IMR-90 (cell line): Measurements from ENCODE around the gene SLAMF8. TPM values are rescaled to one million over a fixed set of nuclear protein-coding genes. Genes with fewer than 3 reads are reported as not detected.

ENCODE experiments used
- ATAC-seq: fragments of 200-7000 bp; cut with Tn5 transposase; 2 replicates; pipeline ENCODE4 v1.9.1; 2020; ENCODE audit warnings: low read depth, mild to moderate bottlenecking, moderate library complexity
- BruUV-seq: library from RNA; stranded (reverse); fragments of 400-500 nt; replicated peaks from 2 replicates; lab custom pipeline; 2021; lab: Mats Ljungman, UMichigan
- CTCF ChIA-PET: fragments of 300-600 bp; formaldehyde crosslinking; extraction: SDS; loops from one replicate; lab custom pipeline; 2021; ENCODE audit warnings: antibody characterized with exemption; lab: Yijun Ruan, JAX
- POLR2A ChIA-PET: fragments of 300-600 bp; sonication (Branson Sonifier 250); formaldehyde crosslinking; loops from one replicate; lab custom pipeline; 2022; ENCODE audit warnings: antibody characterized with exemption; ENCODE audit not compliant: unreplicated experiment; lab: Charles Lee
- DNase-seq: peaks from one replicate; pipeline ENCODE4 v3.0.0; 2013
- H2AFZ ChIP-seq: replicated peaks from 2 replicates; pipeline ENCODE3; 2013; ENCODE audit warnings: low read length, mild to moderate bottlenecking; ENCODE audit not compliant: poor library complexity
- H2AK5ac ChIP-seq: 2 replicates; pipeline ENCODE4 v1.6.1; 2013; ENCODE audit warnings: low read depth, low read length, inconsistent platforms
- H2AK9ac ChIP-seq: replicated peaks from 2 replicates; pipeline ENCODE3; 2013; ENCODE audit warnings: mild to moderate bottlenecking, low read depth, low read length, moderate library complexity; ENCODE audit not compliant: poor library complexity
- H2BK120ac ChIP-seq: 2 replicates; pipeline ENCODE4 v1.6.1; 2013; ENCODE audit warnings: low read depth, low read length, inconsistent platforms
- H2BK15ac ChIP-seq: 3 replicates; pipeline ENCODE4 v1.6.1; 2013; ENCODE audit warnings: low read depth, low read length, inconsistent platforms
- H2BK20ac ChIP-seq: 2 replicates; pipeline ENCODE4 v1.6.1; 2013; ENCODE audit warnings: low read depth, mild to moderate bottlenecking, inconsistent platforms, low read length, moderate library complexity
- H2BK5ac ChIP-seq: 2 replicates; pipeline ENCODE4 v1.6.1; 2013; ENCODE audit warnings: mild to moderate bottlenecking, low read depth, low read length, inconsistent platforms; ENCODE audit not compliant: poor library complexity, severe bottlenecking
- H3K14ac ChIP-seq: replicated peaks from 2 replicates; pipeline ENCODE4 v1.6.1; 2013; ENCODE audit warnings: low read depth, low read length, inconsistent platforms
- H3K18ac ChIP-seq: 2 replicates; pipeline ENCODE4 v1.6.1; 2013; ENCODE audit warnings: low read depth, low read length, control low read depth
- H3K23ac ChIP-seq: 2 replicates; pipeline ENCODE4 v1.6.1; 2013; ENCODE audit warnings: low read depth, low read length, inconsistent platforms
- H3K27ac ChIP-seq: 2 replicates; pipeline ENCODE4 v1.5.1; 2013; ENCODE audit warnings: mild to moderate bottlenecking, control low read depth, low read length; ENCODE audit not compliant: insufficient read depth
- H3K27me3 ChIP-seq: 2 replicates; pipeline ENCODE4 v1.6.1; 2013; ENCODE audit warnings: low read length; ENCODE audit not compliant: control insufficient read depth, insufficient read depth
- H3K36me3 ChIP-seq: 2 replicates; pipeline ENCODE4 v1.6.1; 2013; ENCODE audit warnings: low read length, mixed read lengths; ENCODE audit not compliant: control insufficient read depth, insufficient read depth
- H3K4ac ChIP-seq: 2 replicates; pipeline ENCODE4 v1.6.1; 2013; ENCODE audit warnings: low read depth, low read length, inconsistent platforms
- H3K4me1 ChIP-seq: 2 replicates; pipeline ENCODE4 v1.6.1; 2013; ENCODE audit warnings: low read length, mixed read lengths; ENCODE audit not compliant: control insufficient read depth, insufficient read depth
- H3K4me2 ChIP-seq: 2 replicates; pipeline ENCODE4 v1.6.1; 2013; ENCODE audit warnings: low read depth, mild to moderate bottlenecking, control low read depth, low read length, moderate library complexity
- H3K4me3 ChIP-seq: 2 replicates; pipeline ENCODE4 v1.5.1; 2013; ENCODE audit warnings: low read depth, mild to moderate bottlenecking, control low read depth, low read length, moderate library complexity; ENCODE audit not compliant: insufficient read depth
- H3K56ac ChIP-seq: 2 replicates; pipeline ENCODE4 v1.6.1; 2013; ENCODE audit warnings: low read length, inconsistent platforms; ENCODE audit not compliant: insufficient read depth; ENCODE audit errors: extremely low read depth
- H3K79me1 ChIP-seq, 2 experiments: 2 replicates each; pipeline ENCODE4 v1.6.1; 2013; ENCODE audit warnings: low read length in 2 of 2, inconsistent platforms in 1 of 2, low read depth in 1 of 2
- H3K9ac ChIP-seq: 2 replicates; pipeline ENCODE4 v1.6.1; 2013; ENCODE audit warnings: low read depth, low read length, control low read depth
- H3K9me1 ChIP-seq: 2 replicates; pipeline ENCODE4 v1.6.1; 2013; ENCODE audit warnings: low read length, inconsistent platforms; ENCODE audit not compliant: insufficient read depth
- H3K9me3 ChIP-seq: 2 replicates; pipeline ENCODE4 v1.6.1; 2013; ENCODE audit warnings: low read length; ENCODE audit not compliant: control insufficient read depth, insufficient read depth
- H4K20me1 ChIP-seq: 2 replicates; pipeline ENCODE4 v1.6.1; 2013; ENCODE audit warnings: low read length, inconsistent platforms; ENCODE audit not compliant: insufficient read depth
- H4K5ac ChIP-seq: 2 replicates; pipeline ENCODE4 v1.6.1; 2013; ENCODE audit warnings: mild to moderate bottlenecking, low read depth, low read length, control low read depth
- H4K8ac ChIP-seq, 2 experiments: 2 replicates each; pipeline ENCODE4 v1.6.1; 2013; ENCODE audit warnings: low read depth in 2 of 2, low read length in 2 of 2, control low read depth in 1 of 2, inconsistent platforms in 1 of 2
- H4K91ac ChIP-seq: 2 replicates; pipeline ENCODE4 v1.6.1; 2013; ENCODE audit warnings: low read depth, low read length, inconsistent platforms; ENCODE audit not compliant: insufficient read depth
- BHLHE40 ChIP-seq: fragments of 150-350 bp; IDR thresholded peaks from 2 replicates; pipeline ENCODE4 v1.6.1; 2016; ENCODE audit warnings: mild to moderate bottlenecking, low read depth, low read length
- CHD1 ChIP-seq: IDR thresholded peaks from 2 replicates; pipeline ENCODE4 v1.6.1; 2012; ENCODE audit warnings: low read depth, low read length, improper control_type of control experiment
- FOS ChIP-seq: fragments of 150-350 bp; IDR thresholded peaks from 2 replicates; pipeline ENCODE4 v1.6.1; 2016; ENCODE audit warnings: low read depth, low read length
- MAFK ChIP-seq: IDR thresholded peaks from 2 replicates; pipeline ENCODE4 v1.6.1; 2012; ENCODE audit warnings: low read depth, low read length, improper control_type of control experiment
- MAZ ChIP-seq: IDR thresholded peaks from 2 replicates; pipeline ENCODE4 v1.6.1; 2012; ENCODE audit warnings: low read depth, mild to moderate bottlenecking, low read length, improper control_type of control experiment, moderate library complexity, borderline replicate concordance
- MXI1 ChIP-seq: IDR thresholded peaks from 2 replicates; pipeline ENCODE4 v1.6.1; 2012; ENCODE audit warnings: low read depth, mild to moderate bottlenecking, low read length, moderate library complexity, borderline replicate concordance
- NFE2L2 ChIP-seq: fragments of 150-350 bp; IDR thresholded peaks from 2 replicates; pipeline ENCODE4 v1.6.1; 2016; ENCODE audit warnings: low read depth, mild to moderate bottlenecking, low read length
- POLR2A ChIP-seq: IDR thresholded peaks from 2 replicates; pipeline ENCODE4 v1.6.1; 2012; ENCODE audit warnings: mild to moderate bottlenecking, low read depth, low read length
- RAD21 ChIP-seq: IDR thresholded peaks from 2 replicates; pipeline ENCODE4 v1.6.1; 2012; ENCODE audit warnings: low read length, improper control_type of control experiment
- RCOR1 ChIP-seq: IDR thresholded peaks from 2 replicates; pipeline ENCODE4 v1.6.1; 2012; ENCODE audit warnings: mild to moderate bottlenecking, low read length, improper control_type of control experiment; ENCODE audit not compliant: insufficient replicate concordance
- RFX5 ChIP-seq: IDR thresholded peaks from 2 replicates; pipeline ENCODE4 v1.8.0; 2012; ENCODE audit warnings: low read depth, mild to moderate bottlenecking, low read length, moderate library complexity
- USF2 ChIP-seq: fragments of 150-350 bp; IDR thresholded peaks from 2 replicates; pipeline ENCODE4 v1.6.1; 2017; ENCODE audit warnings: mild to moderate bottlenecking, antibody characterized with exemption, low read length, low read depth
- WGBS, 2 experiments: methylation state at CpG; one replicate each; pipeline versions ENCODE4 v1.1.5 to v1.1.7; 2013; ENCODE audit warnings: missing lambda C conversion rate in 2 of 2; ENCODE audit not compliant: insufficient read length in 1 of 2; ENCODE audit errors: extremely low coverage in 2 of 2; 5-methylcytosine and 5-hydroxymethylcytosine counted together
- dilution Hi-C: fragments of 300-500 bp; cut with HindIII; formaldehyde crosslinking; loops from one replicate; pipeline ENCODE4 v1.14.3; 2018; ENCODE audit warnings: low sequenced_read_pairs; ENCODE audit not compliant: unreplicated experiment
- in situ Hi-C: fragments of 300-500 bp; cut with MboI; formaldehyde crosslinking; loops from 3 replicates; pipeline ENCODE4 v1.14.3; 2019; ENCODE audit warnings: low sequenced_read_pairs, inconsistent platforms, mixed read lengths
- intact Hi-C: fragments of 100-400 bp; cut with micrococcal nuclease; formaldehyde crosslinking; loops from 2 replicates; pipeline ENCODE4 v1.10.0; 2022
- polyA plus RNA-seq, 3 experiments: library from polyadenylated mRNA; depleted of rRNA; stranded (reverse); fragments of >200 nt; gene quantifications; 2 replicates each; pipeline ENCODE4 v1.2.3, GENCODE V29; 2012; ENCODE audit warnings: low replicate concordance in 1 of 3
- total RNA-seq: library from RNA; depleted of rRNA; stranded (reverse); fragments of >200 nt; gene quantifications from 2 replicates; pipeline ENCODE4 v1.2.3, GENCODE V29; 2012

The SLAMF8 gene
- total and polyA plus RNA-seq, 2 of the 4 experiments (the other 2 are of a cell fraction): 0.07 TPM; not detected in 1

DNA sequence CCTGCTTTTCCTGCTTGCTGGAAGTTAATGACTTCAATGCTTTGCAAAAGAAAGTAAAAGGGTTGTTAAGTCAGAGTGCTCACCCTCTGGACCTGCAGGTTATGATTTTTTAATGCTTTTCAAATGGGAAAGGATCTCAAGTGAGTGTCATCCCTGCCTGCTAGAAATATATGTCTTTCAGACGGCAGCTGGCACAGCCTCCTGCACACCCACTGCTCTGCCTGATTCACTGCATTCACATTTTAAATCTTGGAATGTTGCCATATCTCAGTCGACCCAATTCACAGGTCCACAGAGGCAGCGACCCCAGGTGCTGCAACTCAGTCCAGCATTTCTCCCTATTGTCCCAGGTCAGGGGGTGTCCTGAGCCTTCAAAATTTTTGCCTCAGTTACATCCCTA is 35.2 kb upstream of the SLAMF8 start:
- DNase-seq: no peak
- Histone ChIP-seq H3K18ac (no peak overlapping the region), H2BK20ac (no peak overlapping the region), H3K9ac (no peak overlapping the region), H3K14ac (no peak overlapping the region), H3K23ac (no peak overlapping the region), H3K4me3 (no peak overlapping the region), H3K4me2 (no peak overlapping the region), H4K8ac (no peak overlapping the region), H3K27ac (no peak overlapping the region), H3K9me3 (no peaks in the 10 kb centered on the region), H2BK120ac (no peak overlapping the region), H2BK15ac (no peak overlapping the region), H3K56ac (no peak overlapping the region), H3K27me3 (peaks cover 27% of the 10 kb centered on the region), H2AK9ac (no peak overlapping the region), H4K91ac (no peak overlapping the region), H3K4ac (no peak overlapping the region), H3K79me1 (no peaks in the 10 kb centered on the region), H4K20me1 (no peaks in the 10 kb centered on the region), H2AK5ac (no peak overlapping the region), H2BK5ac (no peak overlapping the region), H2AFZ (no peak overlapping the region), H3K36me3 (no peaks in the 10 kb centered on the region), H3K4me1 (no peaks in the 10 kb centered on the region), H3K9me1 (no peaks in the 10 kb centered on the region), H4K5ac (no peak overlapping the region)
- ATAC-seq: no peak
- ChIA-PET POLR2A (no interaction called here), CTCF (no interaction called here)
- WGBS, 2 experiments: 0% methylated on average over 1 of the region's 3 CpGs; no CpG with 5 or more reads in 1 of the 2 experiments
- in situ Hi-C loops (no loop called here), dilution Hi-C loops (loop anchor here (25.0 kb wide), 1 partner anchor 96 kb away; no protein-coding TSS in a partner anchor), intact Hi-C loops (loop anchor here (10.0 kb wide), 2 partner anchors 577 to 657 kb away; no protein-coding TSS in a partner anchor)
- no peak for TF ChIP-seq FOS
- no peak for TF ChIP-seq BHLHE40
- no peak for TF ChIP-seq RAD21
- no peak for TF ChIP-seq MAFK
- TF ChIP-seq USF2: no peak
- no peak for TF ChIP-seq RFX5
- no peak for TF ChIP-seq CHD1
- TF ChIP-seq POLR2A: no peak
- TF ChIP-seq NFE2L2: no peak
- TF ChIP-seq MXI1: no peak
- no peak for TF ChIP-seq MAZ
- TF ChIP-seq RCOR1: no peak
- no TSS peak for BruUV-seq
